ENCODE results near the gene MRM3.
"Not testable (repeated sequence)": the region's sequence is repeated elsewhere in the genome, so short reads cannot be mapped to it uniquely, and the experiment has no call there.

Gene MRM3

GRCh38 chr17:781805-782731, at the start of gene MRM3, which contains the start of gene GLOD4:
MRM3 (plus strand) TSS chr17:782353; CDS start chr17:782379, 26 bp downstream.
GLOD4 (minus strand) TSS chr17:782280; CDS start chr17:782255, 25 bp downstream.
- peak; percentile 50 for DNase-seq

- no peak for DNase-seq
Measured at GRCh38 chr17:732902-733720, 49.0 kb upstream of the MRM3 start.

- DNase-seq: no peak
Measured at GRCh38 chr17:733743-734142, 48.4 kb upstream of the MRM3 start.

GRCh38 chr17:737561-738113, 44.5 kb upstream of the MRM3 start:
- no peak for DNase-seq

GRCh38 chr17:740240-741017, 41.7 kb upstream of the MRM3 start:
- DNase-seq: no peak

GRCh38 chr17:742147-742793, 39.9 kb upstream of the MRM3 start:
- DNase-seq: no peak

- no peak for DNase-seq
Measured at GRCh38 chr17:743139-743538, 39.0 kb upstream of the MRM3 start.

- no peak for DNase-seq
Measured at GRCh38 chr17:744937-745336, 37.2 kb upstream of the MRM3 start.

GRCh38 chr17:745406-745805, 36.7 kb upstream of the MRM3 start:
- DNase-seq: no peak

- no peak for DNase-seq
Measured at GRCh38 chr17:746181-746580, 36.0 kb upstream of the MRM3 start.

GRCh38 chr17:746783-747629, 35.1 kb upstream of the MRM3 start:
- no peak for DNase-seq

- not testable (repeated sequence) for DNase-seq
Measured at GRCh38 chr17:748604-749003, 33.5 kb upstream of the MRM3 start.

- DNase-seq: not testable (repeated sequence)
Measured at GRCh38 chr17:749359-749758, 32.8 kb upstream of the MRM3 start.

- no peak for DNase-seq
Measured at GRCh38 chr17:750431-751037, 31.6 kb upstream of the MRM3 start.

- no peak for DNase-seq
Measured at GRCh38 chr17:751269-752001, 30.7 kb upstream of the MRM3 start.

- peak; percentile 26 for DNase-seq
Measured at GRCh38 chr17:752002-752619, 30.0 kb upstream of the MRM3 start, which contains the start of gene GEMIN4. GEMIN4 (minus strand) TSS chr17:752264; CDS start chr17:752142, 122 bp downstream.

- no peak for DNase-seq
Measured at GRCh38 chr17:752620-753219, 29.4 kb upstream of the MRM3 start.

- no peak for DNase-seq
Measured at GRCh38 chr17:753418-753817, 28.7 kb upstream of the MRM3 start.
